ENCODE results near the gene CD40LG. TPM values are rescaled to one million over a fixed set of nuclear protein-coding genes. Genes with fewer than 3 reads are reported as not detected.

The CD40LG gene
- total and polyA plus RNA-seq, 2 donors (not counting 3 experiments of a cell fraction or from before 2014, with no cell fraction given): not detected

- no peak overlapping the region for H3K27ac ChIP-seq (ENCODE audit: insufficient read depth, low read depth, low read length)
- dilution Hi-C loops (cut with MboI; ENCODE audit: extremely low pct_ligation_motif_present, low sequenced_read_pairs): no loop called here
- H3K9me3 ChIP-seq (replicated peaks; ENCODE audit: control insufficient read depth, insufficient read depth, low read length): no peaks in the 10 kb centered on the region
- H3K79me2 ChIP-seq (ENCODE audit: control insufficient read depth, insufficient read depth, low read length): no peaks in the 10 kb centered on the region
- intact Hi-C loops (cut with micrococcal nuclease): no loop called here
- H3K4me2 ChIP-seq (ENCODE audit: insufficient read depth, low read length): no peak overlapping the region
- H4K20me1 ChIP-seq (replicated peaks; ENCODE audit: control insufficient read depth, extremely low read depth, insufficient read depth, low read length): no peaks in the 10 kb centered on the region
- no peak for DNase-seq (ENCODE audit: low read depth, low spot score)
- TF ChIP-seq, protein P1, sequence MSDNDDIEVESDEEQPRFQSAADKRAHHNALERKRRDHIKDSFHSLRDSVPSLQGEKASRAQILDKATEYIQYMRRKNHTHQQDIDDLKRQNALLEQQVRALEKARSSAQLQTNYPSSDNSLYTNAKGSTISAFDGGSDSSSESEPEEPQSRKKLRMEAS (IDR thresholded peaks at IDR 0.05; ENCODE audit: insufficient read depth, insufficient read length): no peak
- TF ChIP-seq GATA2 (IDR thresholded peaks at IDR 0.05; ENCODE audit: insufficient read depth, insufficient read length, low read depth, low read length) (no peak), EZH2 (IDR thresholded peaks at IDR 0.05; ENCODE audit: borderline replicate concordance, low read depth, low read length, severe bottlenecking) (no peak), JUN (IDR thresholded peaks at IDR 0.05; ENCODE audit: borderline replicate concordance, insufficient read depth, insufficient read length, low read depth) (no peak), MYC (IDR thresholded peaks at IDR 0.05; ENCODE audit: low read depth, low read length) (no peak), POLR2AphosphoS5 (IDR thresholded peaks at IDR 0.05; ENCODE audit: insufficient read depth, low read depth, low read length) (no peak), POLR2A (IDR thresholded peaks at IDR 0.05; ENCODE audit: low read depth, low read length) (no peak)
- TF ChIP-seq, protein P2, sequence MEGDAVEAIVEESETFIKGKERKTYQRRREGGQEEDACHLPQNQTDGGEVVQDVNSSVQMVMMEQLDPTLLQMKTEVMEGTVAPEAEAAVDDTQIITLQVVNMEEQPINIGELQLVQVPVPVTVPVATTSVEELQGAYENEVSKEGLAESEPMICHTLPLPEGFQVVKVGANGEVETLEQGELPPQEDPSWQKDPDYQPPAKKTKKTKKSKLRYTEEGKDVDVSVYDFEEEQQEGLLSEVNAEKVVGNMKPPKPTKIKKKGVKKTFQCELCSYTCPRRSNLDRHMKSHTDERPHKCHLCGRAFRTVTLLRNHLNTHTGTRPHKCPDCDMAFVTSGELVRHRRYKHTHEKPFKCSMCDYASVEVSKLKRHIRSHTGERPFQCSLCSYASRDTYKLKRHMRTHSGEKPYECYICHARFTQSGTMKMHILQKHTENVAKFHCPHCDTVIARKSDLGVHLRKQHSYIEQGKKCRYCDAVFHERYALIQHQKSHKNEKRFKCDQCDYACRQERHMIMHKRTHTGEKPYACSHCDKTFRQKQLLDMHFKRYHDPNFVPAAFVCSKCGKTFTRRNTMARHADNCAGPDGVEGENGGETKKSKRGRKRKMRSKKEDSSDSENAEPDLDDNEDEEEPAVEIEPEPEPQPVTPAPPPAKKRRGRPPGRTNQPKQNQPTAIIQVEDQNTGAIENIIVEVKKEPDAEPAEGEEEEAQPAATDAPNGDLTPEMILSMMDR (IDR thresholded peaks at IDR 0.05; ENCODE audit: extremely low read depth in 1 of 2, insufficient read depth in 1 of 2, low read depth in 1 of 2, low read length in 2 of 2): no peak
- CTCF ChIA-PET: no interaction called here
- H2AFZ ChIP-seq (ENCODE audit: low read depth, low read length): no peak overlapping the region
- FAIRE-seq: no peak
- POLR2A ChIA-PET: no interaction called here
- no TSS peak for BruUV-seq (replicated peaks)
- no peak overlapping the region for H3K4me3 ChIP-seq (replicated peaks in 1 of 3; ENCODE audit: insufficient read depth in 1 of 3, low read depth in 1 of 3, low read length in 3 of 3)
- H3K27me3 ChIP-seq (ENCODE audit: control insufficient read depth in 2 of 2, insufficient read depth in 2 of 2, low read length in 2 of 2): no peaks in the 10 kb centered on the region
- no peaks in the 10 kb centered on the region for H3K4me1 ChIP-seq (ENCODE audit: control insufficient read depth, extremely low read depth, insufficient read depth, low read length)
- H3K36me3 ChIP-seq (ENCODE audit: control insufficient read depth in 2 of 2, extremely low read depth in 1 of 2, insufficient read depth in 2 of 2, low read length in 2 of 2): no peaks in the 10 kb centered on the region
- H3K9ac ChIP-seq (replicated peaks; ENCODE audit: extremely low read depth, insufficient read depth, low read length): no peak overlapping the region
- H3K9me1 ChIP-seq (replicated peaks; ENCODE audit: control insufficient read depth, extremely low read depth, insufficient read depth, low read length): no peaks in the 10 kb centered on the region
Observed at GRCh38 chrX:136625246-136625645, 22.7 kb upstream of the CD40LG start.

Measured in endothelial cell of umbilical vein (primary cell).